KMS-11 (cell line): ENCODE results near the gene OR12D1.
A peak's percentile ranks its signal among the peaks of the same experiment; 100 is the strongest.

ENCODE experiments used
- H2AFZ ChIP-seq: fragments of 200-600 bp; sonication (generic); 2 replicates; pipeline ENCODE4 v1.6.1; 2016; ENCODE audit warnings: antibody characterized with exemption, mixed run types, low read depth
- H3K27ac ChIP-seq: fragments of 200-600 bp; sonication (generic); 2 replicates; pipeline ENCODE4 v1.6.1; 2016; ENCODE audit warnings: mild to moderate bottlenecking, mixed run types
- H3K27me3 ChIP-seq: fragments of 200-600 bp; sonication (generic); 2 replicates; pipeline ENCODE4 v1.6.1; 2017; ENCODE audit warnings: mild to moderate bottlenecking, low read depth, mixed run types, moderate library complexity; ENCODE audit not compliant: insufficient read depth
- H3K36me3 ChIP-seq: fragments of 200-600 bp; sonication (generic); 2 replicates; pipeline ENCODE4 v1.6.1; 2017; ENCODE audit warnings: mild to moderate bottlenecking, mixed run types; ENCODE audit not compliant: insufficient read depth
- H3K4me1 ChIP-seq: fragments of 200-600 bp; sonication (generic); 2 replicates; pipeline ENCODE4 v1.6.1; 2016; ENCODE audit warnings: mild to moderate bottlenecking, low read depth, mixed run types; ENCODE audit not compliant: poor library complexity, severe bottlenecking
- H3K4me2 ChIP-seq: fragments of 200-600 bp; sonication (generic); 2 replicates; pipeline ENCODE4 v1.7.0; 2016; ENCODE audit warnings: mild to moderate bottlenecking, mixed run types
- H3K4me3 ChIP-seq: fragments of 200-600 bp; sonication (generic); IDR thresholded peaks from 2 replicates; pipeline ENCODE4 v1.6.1; 2017; ENCODE audit warnings: low read depth, low read length, mixed read lengths; ENCODE audit not compliant: insufficient read depth
- H3K79me2 ChIP-seq: fragments of 200-600 bp; sonication (generic); 2 replicates; pipeline ENCODE4 v1.6.1; 2016; ENCODE audit warnings: low read depth, mixed run types; ENCODE audit not compliant: insufficient read depth
- H3K9ac ChIP-seq: fragments of 200-600 bp; sonication (generic); 2 replicates; pipeline ENCODE4 v1.6.1; 2016; ENCODE audit warnings: mild to moderate bottlenecking, mixed run types
- H4K20me1 ChIP-seq: fragments of 200-600 bp; sonication (generic); 2 replicates; pipeline ENCODE4 v1.6.1; 2016; ENCODE audit warnings: mild to moderate bottlenecking, mixed run types; ENCODE audit not compliant: insufficient read depth
- CTCF ChIP-seq: fragments of 200-600 bp; sonication (generic); conservative IDR thresholded peaks from 2 replicates; pipeline ENCODE4 v1.6.1; 2017; ENCODE audit warnings: low read depth, mild to moderate bottlenecking, antibody characterized with exemption, low read length, moderate library complexity, mixed read lengths

The OR12D1 gene

DNA sequence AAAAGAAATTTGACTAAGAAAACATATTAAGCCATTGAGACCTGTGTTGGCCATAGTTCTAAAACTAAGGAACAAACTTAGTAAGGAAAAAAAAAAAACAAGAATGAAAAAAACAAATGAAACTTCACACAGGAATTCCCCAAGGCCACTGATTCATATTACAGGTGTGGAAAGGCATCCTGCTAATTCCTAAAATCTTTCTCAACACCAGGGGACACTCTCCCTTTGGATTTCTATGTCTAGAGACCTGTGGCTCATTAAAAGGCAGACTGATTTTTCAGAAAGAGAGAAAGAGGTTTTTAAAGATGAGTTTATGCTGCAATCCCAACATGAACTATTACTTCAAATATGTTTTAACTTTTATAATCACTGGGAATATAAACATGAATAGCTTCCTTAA is at the start of gene OR12D1:
TSS of gene OR12D1 (plus strand) at position 341 of the 400 bp plus-strand sequence.
- H3K4me1 ChIP-seq, result no peaks in the 10 kb centered on the region
- no peaks in the 10 kb centered on the region for H3K36me3 ChIP-seq
- no peaks in the 10 kb centered on the region for H4K20me1 ChIP-seq
- H3K9ac ChIP-seq, result no peak within 1 kb of the TSS
- H3K27me3 ChIP-seq, result no peaks in the 10 kb centered on the region
- no peak within 1 kb of the TSS for H3K27ac ChIP-seq
- H3K4me2 ChIP-seq, result no peak within 1 kb of the TSS
- no peaks in the 10 kb centered on the region for H3K79me2 ChIP-seq
- TF ChIP-seq CTCF, result no peak
- no peak within 1 kb of the TSS for H3K4me3 ChIP-seq
- H2AFZ ChIP-seq, result no peak within 1 kb of the TSS

DNA sequence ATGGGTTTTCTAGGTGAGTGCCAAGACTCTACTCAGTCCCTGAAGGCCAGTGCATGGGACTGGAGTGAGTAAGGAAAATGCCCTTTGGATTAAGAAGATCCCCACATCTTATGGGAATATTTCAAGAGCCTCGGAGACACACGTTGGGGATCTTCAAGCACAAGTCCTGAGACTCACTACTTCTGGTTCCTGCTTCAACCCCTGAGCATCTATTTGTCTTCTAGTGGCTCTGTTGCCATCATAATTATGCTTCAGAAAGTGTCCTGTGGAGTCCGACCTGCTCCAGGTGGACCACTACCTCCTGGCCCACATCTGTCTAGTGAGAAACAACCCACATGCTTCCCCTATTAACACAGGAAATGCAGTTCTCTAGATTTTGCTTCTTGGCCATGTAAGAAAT is 46.0 kb upstream of the OR12D1 start, which contains the start of gene OR5V1:
TSS of gene OR5V1 (minus strand) at position 101 of the 400 bp plus-strand sequence. CDS start 12,670 bp downstream, outside the sequence.
- no peak within 1 kb of the TSS for H3K9ac ChIP-seq
- no peaks in the 10 kb centered on the region for H3K4me1 ChIP-seq
- no peak within 1 kb of the TSS for H3K27ac ChIP-seq
- no peak within 1 kb of the TSS for H2AFZ ChIP-seq
- no peaks in the 10 kb centered on the region for H3K36me3 ChIP-seq
- H3K4me2 ChIP-seq, result no peak within 1 kb of the TSS
- no peaks in the 10 kb centered on the region for H4K20me1 ChIP-seq
- H3K27me3 ChIP-seq, result no peaks in the 10 kb centered on the region
- no peak within 1 kb of the TSS for H3K4me3 ChIP-seq
- TF ChIP-seq CTCF, result no peak
- no peaks in the 10 kb centered on the region for H3K79me2 ChIP-seq

DNA sequence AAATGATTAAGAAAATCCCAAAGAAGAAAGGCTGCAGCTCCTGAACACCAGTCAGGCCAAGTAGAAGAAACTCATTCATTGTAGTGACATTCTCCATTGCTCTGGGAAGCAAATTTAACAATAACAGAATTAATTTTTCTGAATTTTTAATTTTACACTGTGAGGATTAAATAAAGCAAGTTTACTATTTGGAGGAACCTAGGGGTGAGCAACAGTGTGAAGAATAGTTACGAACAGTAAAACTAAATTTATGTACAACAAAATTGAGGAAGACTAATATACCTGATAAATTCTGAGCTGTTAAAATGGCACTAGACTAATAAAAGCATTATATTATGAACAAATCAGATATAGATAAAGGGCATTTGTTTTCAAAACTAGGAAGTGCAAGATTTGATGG is 39.5 kb upstream of the OR12D1 start, which contains the start of gene OR12D3:
TSS of gene OR12D3 (minus strand) at position 101 of the 400 bp plus-strand sequence. CDS start at position 97, 4 bp downstream.
- no peak for TF ChIP-seq CTCF
- no peak within 1 kb of the TSS for H3K4me3 ChIP-seq
- H3K27me3 ChIP-seq, result no peaks in the 10 kb centered on the region
- H3K79me2 ChIP-seq, result no peaks in the 10 kb centered on the region
- no peaks in the 10 kb centered on the region for H3K4me1 ChIP-seq
- H3K9ac ChIP-seq, result no peak within 1 kb of the TSS
- no peaks in the 10 kb centered on the region for H3K36me3 ChIP-seq
- H2AFZ ChIP-seq, result no peak within 1 kb of the TSS
- no peak within 1 kb of the TSS for H3K27ac ChIP-seq
- H4K20me1 ChIP-seq, result no peaks in the 10 kb centered on the region
- H3K4me2 ChIP-seq, result no peak within 1 kb of the TSS

GRCh38 chr6:29376003-29376402 is 38.7 kb upstream of the OR12D1 start:
- Histone ChIP-seq H3K4me3 (no peak overlapping the region), H2AFZ (no peak overlapping the region), H3K79me2 (no peaks in the 10 kb centered on the region), H4K20me1 (no peaks in the 10 kb centered on the region), H3K27ac (no peak overlapping the region), H3K9ac (no peak overlapping the region), H3K27me3 (no peaks in the 10 kb centered on the region), H3K4me2 (no peak overlapping the region), H3K36me3 (no peaks in the 10 kb centered on the region), H3K4me1 (no peaks in the 10 kb centered on the region)
- 0 out of 2 replicates have a peak, but pooled peaks have one; percentile 20 for TF ChIP-seq CTCF
